Right lobe of liver (tissue), 4 donors: ENCODE data around the gene ZNF655.

ENCODE experiments used
- CTCF ChIP-seq, 4 donors: fragments of 200-600 bp in 3 of 4; fragments of 450-650 bp in 1 of 4; IDR thresholded peaks; one replicate each; pipeline versions ENCODE4 v1.5.1 to v1.8.0; 2016 to 2022; ENCODE audit warnings: antibody characterized with exemption in 4 of 4, mild to moderate bottlenecking in 2 of 4
- POLR2A ChIP-seq: fragments of 450-650 bp; IDR thresholded peaks from one replicate; pipeline ENCODE4 v1.6.1; 2017; ENCODE audit warnings: antibody characterized with exemption, mild to moderate bottlenecking
- donor health status: DM: no; HTN: no; CAD: no.
- donor health status: DM: no; HTN: no; CAD: no.
- donor health status: DM: no; HTN: yes; CAD: no.

GRCh38 chr7:99606531-99606930 lies 48.1 kb downstream of the ZNF655 start:
- no peak for TF ChIP-seq CTCF (IDR thresholded peaks at IDR 0.05)
- TF ChIP-seq POLR2A = no peak
